Measurements from ENCODE around the gene TMEM163.
"Not testable (repeated sequence)": the region's sequence is repeated elsewhere in the genome, so short reads cannot be mapped to it uniquely, and the experiment has no call there.

TMEM163 gene

GRCh38 chr2:134725876-134726275 is 7.1 kb upstream of the TMEM163 start:
- no peaks in the 10 kb centered on the region for H4K20me1 ChIP-seq (ENCODE audit: insufficient read depth, low read length)
- H3K36me3 ChIP-seq (ENCODE audit: insufficient read depth, low read length): no peaks in the 10 kb centered on the region
- TF ChIP-seq CTCF (IDR thresholded peaks at IDR 0.05; ENCODE audit: low read length): no peak
- no peak for TF ChIP-seq EZH2 (IDR thresholded peaks at IDR 0.05; ENCODE audit: borderline replicate concordance, low read length)
- no peaks in the 10 kb centered on the region for H3K4me1 ChIP-seq (ENCODE audit: insufficient read depth, low read length, severe bottlenecking)
- no peaks in the 10 kb centered on the region for H3F3A ChIP-seq (ENCODE audit: insufficient read depth, low read length)
- H3K4me3 ChIP-seq (ENCODE audit: low read depth, low read length, poor library complexity, severe bottlenecking): no peak overlapping the region
- no peaks in the 10 kb centered on the region for H3K9me2 ChIP-seq (ENCODE audit: low read depth, low read length)
- H3K79me2 ChIP-seq (ENCODE audit: insufficient read depth, low read length): no peaks in the 10 kb centered on the region
- peaks cover 3% of the 10 kb centered on the region; the same call in 1 of the 2 replicates for H3K27me3 ChIP-seq (ENCODE audit: insufficient read depth, low read length)
- H3K9ac ChIP-seq (ENCODE audit: low read length): no peak overlapping the region
- no peak overlapping the region for H3K4me2 ChIP-seq (ENCODE audit: low read length)
- no peaks in the 10 kb centered on the region for H3K9me3 ChIP-seq (ENCODE audit: low read length)
- no peak overlapping the region for H3K27ac ChIP-seq (ENCODE audit: low read depth, low read length, poor library complexity, severe bottlenecking)
- no peak overlapping the region for H2AFZ ChIP-seq (ENCODE audit: low read length)

GRCh38 chr2:134724341-134724740 is 5.5 kb upstream of the TMEM163 start:
- Histone ChIP-seq H3K4me2 (ENCODE audit: low read length) (no peak overlapping the region), H3K9me2 (ENCODE audit: low read depth, low read length) (no peaks in the 10 kb centered on the region), H3K9me3 (ENCODE audit: low read length) (no peaks in the 10 kb centered on the region), H3K4me3 (ENCODE audit: low read depth, low read length, poor library complexity, severe bottlenecking) (no peak overlapping the region), H3K9ac (ENCODE audit: low read length) (no peak overlapping the region), H3K27me3 (ENCODE audit: insufficient read depth, low read length) (peaks cover 3% of the 10 kb centered on the region; the same call in 1 of the 2 replicates), H2AFZ (ENCODE audit: low read length) (no peak overlapping the region), H3K4me1 (ENCODE audit: insufficient read depth, low read length, severe bottlenecking) (peaks cover 3% of the 10 kb centered on the region), H3F3A (ENCODE audit: insufficient read depth, low read length) (no peaks in the 10 kb centered on the region), H3K27ac (ENCODE audit: low read depth, low read length, poor library complexity, severe bottlenecking) (no peak overlapping the region), H3K79me2 (ENCODE audit: insufficient read depth, low read length) (no peaks in the 10 kb centered on the region), H3K36me3 (ENCODE audit: insufficient read depth, low read length) (no peaks in the 10 kb centered on the region), H4K20me1 (ENCODE audit: insufficient read depth, low read length) (no peaks in the 10 kb centered on the region)
- no peak for TF ChIP-seq EZH2 (IDR thresholded peaks at IDR 0.05; ENCODE audit: borderline replicate concordance, low read length)

- H2AFZ ChIP-seq (ENCODE audit: low read length); H4K20me1 ChIP-seq (ENCODE audit: insufficient read depth, low read length); H3K9me2 ChIP-seq (ENCODE audit: low read depth, low read length); H3K4me2 ChIP-seq (ENCODE audit: low read length); H3K27me3 ChIP-seq (ENCODE audit: insufficient read depth, low read length); H3K36me3 ChIP-seq (ENCODE audit: insufficient read depth, low read length); H3K9ac ChIP-seq (ENCODE audit: low read length); H3K9me3 ChIP-seq (ENCODE audit: low read length); H3K4me1 ChIP-seq (ENCODE audit: insufficient read depth, low read length, severe bottlenecking); H3K27ac ChIP-seq (ENCODE audit: low read depth, low read length, poor library complexity, severe bottlenecking); H3K4me3 ChIP-seq (ENCODE audit: low read depth, low read length, poor library complexity, severe bottlenecking); H3F3A ChIP-seq (ENCODE audit: insufficient read depth, low read length); H3K79me2 ChIP-seq (ENCODE audit: insufficient read depth, low read length): not testable (repeated sequence)
Observed at GRCh38 chr2:134723742-134724141, 4.9 kb upstream of the TMEM163 start.

GRCh38 chr2:134722728-134723127 is 3.9 kb upstream of the TMEM163 start:
- H3F3A ChIP-seq (ENCODE audit: insufficient read depth, low read length): no peaks in the 10 kb centered on the region
- H4K20me1 ChIP-seq (ENCODE audit: insufficient read depth, low read length): no peaks in the 10 kb centered on the region
- H3K27me3 ChIP-seq (ENCODE audit: insufficient read depth, low read length): peaks cover 8% of the 10 kb centered on the region; the same call in 1 of the 2 replicates
- H3K79me2 ChIP-seq (ENCODE audit: insufficient read depth, low read length): no peaks in the 10 kb centered on the region
- H3K4me1 ChIP-seq (ENCODE audit: insufficient read depth, low read length, severe bottlenecking): peaks cover 6% of the 10 kb centered on the region
- H3K4me3 ChIP-seq (ENCODE audit: low read depth, low read length, poor library complexity, severe bottlenecking): no peak overlapping the region
- no peak overlapping the region for H3K27ac ChIP-seq (ENCODE audit: low read depth, low read length, poor library complexity, severe bottlenecking)
- no peak for TF ChIP-seq EZH2 (IDR thresholded peaks at IDR 0.05; ENCODE audit: borderline replicate concordance, low read length)
- TF ChIP-seq CTCF (IDR thresholded peaks at IDR 0.05; ENCODE audit: low read length): peak; percentile 58
- no peak overlapping the region for H2AFZ ChIP-seq (ENCODE audit: low read length)
- H3K4me2 ChIP-seq (ENCODE audit: low read length): no peak overlapping the region
- no peaks in the 10 kb centered on the region for H3K9me2 ChIP-seq (ENCODE audit: low read depth, low read length)
- H3K36me3 ChIP-seq (ENCODE audit: insufficient read depth, low read length): no peaks in the 10 kb centered on the region
- H3K9ac ChIP-seq (ENCODE audit: low read length): no peak overlapping the region
- no peaks in the 10 kb centered on the region for H3K9me3 ChIP-seq (ENCODE audit: low read length)

Data from OCI-LY1 (cell line).